HG02759 (cell line): ENCODE data around the gene HOXD10.

Experiments used
- ATAC-seq: cut with Tn5 transposase; IDR thresholded peaks from one replicate; pipeline ENCODE4 v1.9.1; 2021; ENCODE audit warnings: mild to moderate bottlenecking, moderate library complexity; ENCODE audit not compliant: unreplicated experiment

Gene HOXD10

DNA sequence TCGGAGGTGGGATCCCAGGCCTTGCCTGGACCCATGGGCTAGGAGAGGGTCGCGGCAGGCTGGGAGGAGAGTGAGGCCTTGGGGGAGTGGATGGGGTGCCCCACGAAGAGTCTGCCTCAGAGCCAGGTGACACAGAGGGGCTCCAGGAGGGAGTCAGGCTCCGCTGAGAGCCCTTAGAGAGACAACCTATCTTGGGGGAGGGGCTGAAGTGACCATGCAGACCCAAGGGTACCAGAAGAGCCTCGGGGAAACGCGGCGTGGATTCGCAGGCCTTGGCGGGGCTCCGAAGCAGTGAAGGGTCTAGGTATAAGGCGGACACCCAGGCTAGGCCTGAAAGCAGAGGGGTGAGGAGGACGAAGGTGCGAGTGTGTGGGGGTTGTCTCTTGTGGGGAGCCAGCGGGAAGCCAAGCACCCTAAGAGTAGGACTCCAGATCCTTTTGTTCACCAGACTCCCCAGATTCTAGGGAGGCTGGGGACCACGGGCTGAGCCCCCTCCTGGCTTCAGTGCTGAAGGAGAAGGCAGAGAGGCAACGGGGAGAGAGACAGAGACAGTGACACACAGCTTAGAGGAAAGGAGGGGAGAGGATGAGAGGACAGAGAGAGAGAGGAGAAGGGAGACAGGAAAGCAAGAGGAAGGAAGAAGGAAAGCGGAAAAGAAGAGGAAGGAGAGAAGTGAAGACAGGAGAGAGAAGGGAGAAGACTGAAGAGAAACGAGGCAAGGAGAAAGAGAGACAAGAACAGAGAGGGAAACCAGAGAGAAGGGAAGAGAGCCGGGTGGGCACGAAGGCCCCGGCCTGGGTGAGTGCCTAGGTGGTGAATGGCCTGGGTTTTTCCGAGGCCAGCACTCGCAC, 10.6 kb upstream of the HOXD10 start:
- ATAC-seq = no peak

DNA sequence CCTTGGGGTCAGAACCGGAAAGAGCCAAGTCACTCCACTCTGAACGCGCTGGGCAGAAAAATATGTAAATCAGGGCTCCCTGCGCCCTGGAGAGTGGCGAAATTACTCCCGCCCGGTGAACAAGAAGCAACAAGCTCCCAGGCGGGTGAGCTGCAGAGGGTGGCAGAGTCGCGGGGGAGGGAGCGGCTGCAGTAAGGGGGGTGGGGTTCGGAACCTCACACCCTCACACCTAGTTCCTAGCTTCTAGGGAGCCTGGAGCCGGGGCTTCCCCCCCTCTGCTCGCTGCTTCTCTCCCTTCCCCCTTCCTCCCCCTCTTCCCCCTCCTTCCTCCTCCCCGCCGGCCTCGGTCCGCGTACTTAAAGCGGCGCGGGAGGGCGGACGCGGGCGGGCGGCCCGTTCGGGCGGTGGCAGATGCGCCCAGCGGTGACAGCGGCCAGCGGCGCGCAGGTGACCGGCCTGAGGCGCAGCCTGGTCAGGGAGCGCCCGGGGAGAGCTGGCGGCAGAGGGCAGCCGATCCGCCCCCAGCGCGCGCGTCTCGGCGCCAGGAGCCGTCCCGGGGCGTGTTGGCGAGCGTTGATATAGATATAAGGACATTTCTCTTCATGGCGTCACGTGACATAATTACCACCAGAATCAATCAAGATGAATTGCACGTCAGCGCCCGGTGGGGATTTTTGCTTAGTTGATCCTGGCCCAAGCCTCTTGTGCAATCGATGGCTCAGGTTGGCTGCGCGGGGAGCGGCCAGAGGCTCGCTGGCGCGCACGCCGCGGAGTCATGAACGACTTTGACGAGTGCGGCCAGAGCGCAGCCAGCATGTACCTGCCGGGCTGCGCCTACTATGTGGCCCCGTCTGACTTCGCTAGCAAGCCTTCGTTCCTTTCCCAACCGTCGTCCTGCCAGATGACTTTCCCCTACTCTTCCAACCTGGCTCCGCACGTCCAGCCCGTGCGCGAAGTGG, 9.7 kb upstream of the HOXD10 start, which contains the start of gene HOXD11:
TSS of gene HOXD11 (plus strand) at position 700 of the 959 bp plus-strand sequence. CDS start at position 776, 76 bp downstream.
- ATAC-seq = no peak

DNA sequence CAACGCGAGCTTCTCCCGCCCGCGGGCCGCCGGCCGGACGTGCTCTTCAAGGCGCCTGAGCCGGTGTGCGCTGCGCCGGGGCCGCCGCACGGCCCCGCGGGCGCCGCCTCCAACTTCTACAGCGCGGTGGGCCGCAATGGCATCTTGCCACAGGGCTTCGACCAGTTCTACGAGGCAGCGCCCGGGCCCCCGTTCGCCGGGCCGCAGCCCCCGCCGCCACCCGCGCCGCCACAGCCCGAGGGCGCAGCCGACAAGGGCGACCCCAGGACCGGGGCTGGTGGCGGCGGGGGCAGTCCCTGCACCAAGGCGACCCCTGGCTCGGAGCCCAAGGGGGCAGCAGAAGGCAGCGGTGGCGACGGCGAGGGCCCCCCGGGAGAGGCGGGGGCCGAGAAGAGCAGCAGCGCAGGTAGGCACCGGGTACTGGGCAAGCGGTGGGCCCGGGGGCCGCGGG, 8.8 kb upstream of the HOXD10 start:
- ATAC-seq = no peak

DNA sequence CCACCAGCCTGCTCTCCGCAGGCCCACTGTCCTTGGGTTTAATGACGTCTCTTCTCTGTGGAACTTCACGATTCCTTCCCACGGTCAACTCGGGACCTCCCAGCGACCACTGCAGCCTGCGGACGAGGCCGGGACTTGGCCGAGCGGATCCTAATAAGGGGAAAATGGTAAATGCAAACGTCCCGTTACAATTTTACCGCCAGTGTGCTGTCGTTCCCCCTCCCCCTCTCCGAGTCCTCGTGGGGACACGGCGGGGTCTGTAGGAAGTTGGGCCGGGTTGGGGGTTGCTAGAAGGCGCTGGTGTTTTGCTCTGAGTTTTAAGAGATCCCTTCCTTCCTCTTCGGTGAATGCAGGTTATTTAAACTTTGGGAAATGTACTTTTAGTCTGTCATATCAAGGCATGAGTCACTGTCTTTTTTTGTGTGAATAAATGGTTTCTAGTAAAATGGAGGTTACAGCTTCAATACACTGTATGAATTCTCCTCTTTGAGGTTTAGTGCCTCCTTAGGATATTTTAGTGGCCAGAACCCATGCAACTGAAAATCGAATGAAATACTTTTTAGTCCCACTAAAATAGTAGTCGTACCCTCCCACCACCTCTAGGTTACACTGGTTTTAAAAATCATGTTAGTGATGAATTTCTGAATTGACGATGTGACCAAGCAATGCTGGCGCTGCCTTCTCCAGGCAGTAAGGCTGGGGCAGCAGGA, 7.2 kb upstream of the HOXD10 start:
- ATAC-seq = no peak

DNA sequence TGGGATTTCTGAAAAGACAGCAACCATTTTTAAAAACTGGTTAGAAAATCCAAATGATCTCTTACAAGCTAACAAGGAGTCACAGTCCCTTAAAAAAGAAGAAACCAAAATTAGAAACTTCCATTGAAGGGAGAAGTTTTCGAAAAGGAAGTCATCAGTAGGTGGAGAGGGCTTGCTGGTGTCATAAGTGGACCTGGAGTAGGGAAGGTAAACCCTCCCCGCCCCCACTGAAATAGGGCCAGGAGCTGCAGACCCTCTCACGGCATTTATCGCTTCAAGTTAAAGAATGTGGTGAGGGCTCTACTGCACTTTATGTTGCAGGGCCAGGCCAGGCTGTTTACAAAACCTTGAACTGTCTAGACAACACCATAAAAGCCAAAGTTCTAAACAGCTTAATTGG, 6.6 kb upstream of the HOXD10 start:
- ATAC-seq = no peak

DNA sequence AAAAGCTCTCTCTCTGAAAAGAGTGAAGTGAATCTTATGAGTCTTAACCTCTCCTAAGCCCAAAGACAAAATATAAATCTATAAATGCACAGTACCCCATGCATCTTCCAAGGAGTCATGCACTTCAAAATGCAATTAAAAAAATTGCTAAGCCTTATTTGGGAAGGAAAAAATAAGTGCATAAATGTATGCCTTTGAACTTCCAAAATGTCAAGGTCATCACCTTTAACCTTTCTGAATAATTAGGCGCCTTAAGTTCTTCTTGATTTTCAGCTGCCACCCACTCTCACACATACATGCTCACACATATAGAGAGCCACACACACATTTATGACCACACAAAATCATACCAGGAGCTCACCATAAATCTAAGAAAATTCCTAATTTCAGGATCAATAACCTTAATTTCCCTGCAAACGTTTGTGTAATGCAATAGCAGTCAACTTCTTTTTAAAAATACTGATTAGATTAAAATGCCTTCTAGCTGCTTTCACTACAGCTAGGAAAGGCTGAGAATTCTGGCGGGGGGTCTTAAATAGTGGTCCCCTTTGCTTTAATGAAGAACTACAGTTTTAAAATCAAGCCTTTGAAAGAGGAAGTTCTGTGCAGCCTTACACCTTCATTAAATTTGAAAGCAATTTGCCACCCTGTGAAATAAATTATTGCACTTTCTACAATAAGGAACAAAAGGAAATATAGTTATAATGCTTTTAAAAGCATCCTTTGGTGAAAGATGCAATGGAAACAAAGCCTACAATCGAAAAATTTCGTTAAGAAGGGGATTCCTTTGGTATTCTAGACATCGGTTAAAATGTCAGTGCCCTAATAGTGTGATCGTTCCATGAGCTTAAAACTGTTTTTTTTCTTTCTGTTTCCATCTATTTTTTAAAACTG, 5.9 kb upstream of the HOXD10 start:
- ATAC-seq = no peak

DNA sequence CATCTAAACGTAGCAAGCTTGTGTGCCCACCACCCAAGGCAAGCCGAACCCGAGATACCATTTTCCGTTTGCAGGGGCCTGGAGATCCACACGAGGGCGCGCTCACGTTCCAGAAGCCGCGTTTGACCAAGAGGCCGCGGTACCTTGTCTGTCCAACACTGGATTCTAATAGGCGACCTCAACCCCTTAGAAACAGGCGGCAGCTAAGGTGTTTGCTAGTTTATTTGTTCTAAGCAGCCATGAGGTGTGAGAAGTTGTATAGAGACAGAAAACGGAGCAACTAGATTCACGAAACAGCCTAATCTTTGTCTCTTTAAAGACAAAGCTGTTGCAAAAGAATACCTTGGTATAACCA, 5.3 kb upstream of the HOXD10 start:
- ATAC-seq = no peak

DNA sequence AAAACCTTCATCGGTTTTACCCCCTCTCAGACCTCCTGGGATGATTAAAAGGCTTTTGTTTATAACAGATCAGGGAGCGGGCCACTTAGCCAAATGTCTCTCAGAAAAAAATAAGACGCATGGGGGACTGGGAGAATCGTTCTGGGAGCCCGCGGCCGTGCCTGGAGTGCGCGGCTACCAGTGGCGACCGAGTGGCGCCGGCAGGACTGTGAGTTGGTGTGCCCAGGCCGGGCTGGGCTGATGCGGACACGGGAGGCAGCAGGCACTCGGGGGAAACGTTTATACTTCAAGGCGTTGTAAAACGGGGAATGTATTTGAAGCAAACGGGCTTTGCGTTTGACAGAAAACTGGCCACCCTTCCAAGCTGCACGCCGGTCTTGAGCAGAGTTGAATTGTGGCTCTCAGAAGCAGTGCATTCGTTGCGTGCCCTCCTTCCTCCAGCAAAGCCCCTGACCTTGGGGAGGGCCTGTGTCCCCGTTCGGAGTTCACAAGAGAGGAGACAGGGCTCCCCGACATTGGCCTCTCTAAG, 4.7 kb upstream of the HOXD10 start:
- no peak for ATAC-seq

DNA sequence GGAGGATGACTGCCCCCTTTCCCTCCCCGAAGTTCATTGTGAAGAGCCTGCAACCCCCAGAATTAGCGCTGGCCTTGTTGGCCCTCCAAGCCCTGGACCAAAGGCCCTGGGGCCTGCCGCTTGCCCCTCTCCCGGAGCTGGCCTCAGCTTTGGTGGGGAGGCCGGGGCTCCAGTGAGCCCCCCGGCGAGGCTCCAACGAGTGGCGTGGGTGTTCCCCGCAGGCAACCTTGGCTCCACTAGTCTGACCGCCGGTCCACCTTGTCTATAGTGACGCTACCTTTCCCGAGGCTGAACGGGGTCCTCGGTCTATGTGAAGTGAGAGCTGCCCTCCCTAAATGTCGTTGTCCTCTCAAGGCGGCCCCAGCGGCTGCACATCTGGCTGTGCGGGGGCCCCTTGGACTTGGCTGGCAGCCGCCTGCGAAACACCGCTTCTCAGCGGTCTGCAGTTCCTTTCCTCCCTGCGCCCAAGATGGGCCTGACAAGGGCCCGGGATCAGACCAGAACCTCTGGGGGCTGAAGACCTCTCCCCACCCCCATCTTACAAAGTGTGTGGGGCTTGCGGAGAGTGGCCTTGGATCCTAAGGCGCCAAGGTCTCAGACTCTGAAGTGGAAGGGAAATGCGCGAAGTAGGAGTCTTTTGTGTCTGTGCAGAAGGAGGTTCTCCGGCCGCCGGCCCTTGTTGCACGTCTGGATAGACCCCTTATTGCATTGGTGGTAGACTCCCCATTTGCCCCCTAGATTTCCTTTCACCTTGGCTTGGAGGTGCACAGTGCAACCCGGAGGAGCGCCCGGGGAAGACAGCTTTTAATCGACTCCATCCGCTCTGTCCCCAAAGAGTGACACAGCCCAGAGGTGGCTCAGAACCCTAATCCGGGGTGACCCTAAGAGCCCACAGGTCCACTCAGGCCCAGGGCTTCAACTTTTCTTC, 3.9 kb upstream of the HOXD10 start:
- no peak for ATAC-seq

DNA sequence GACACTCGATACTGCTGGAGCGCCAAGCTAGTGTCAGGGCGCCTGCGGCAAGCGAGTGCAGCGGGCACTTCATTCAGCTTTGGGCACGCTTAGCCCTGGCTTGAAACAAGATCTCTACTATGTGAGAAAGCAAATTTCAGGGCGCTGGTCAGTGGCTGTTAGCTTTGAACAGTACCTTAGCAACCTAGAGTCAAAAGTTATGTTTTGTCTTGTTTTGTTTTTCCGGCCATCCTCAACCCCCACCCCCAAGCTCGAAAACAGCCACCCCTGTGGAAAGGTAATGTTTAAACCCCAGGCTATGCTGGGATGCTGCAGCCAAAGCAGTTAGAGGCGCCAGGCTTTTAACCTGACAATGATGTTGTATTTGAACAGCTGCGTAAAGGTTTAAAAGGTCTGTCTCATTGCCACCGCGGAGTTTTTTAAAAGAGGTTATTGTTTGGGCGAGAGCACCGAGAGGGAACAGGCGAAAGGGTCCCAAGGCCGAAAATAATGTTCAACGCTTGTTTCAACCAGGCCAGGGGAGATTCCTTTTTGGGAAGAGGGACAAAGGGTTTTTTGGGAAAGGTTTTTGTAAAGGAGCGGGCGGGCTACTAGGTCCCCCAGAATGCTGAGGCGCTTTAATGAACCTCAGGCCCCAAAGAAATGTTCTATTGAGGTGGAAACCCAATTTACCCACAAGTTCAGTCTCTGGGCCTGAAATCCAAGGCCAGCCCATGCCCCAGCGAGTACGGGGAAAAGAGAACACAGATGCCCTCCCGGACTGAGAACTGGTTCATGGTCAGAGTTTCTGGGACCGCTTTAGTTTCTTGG, 2.3 kb upstream of the HOXD10 start:
- no peak for ATAC-seq

DNA sequence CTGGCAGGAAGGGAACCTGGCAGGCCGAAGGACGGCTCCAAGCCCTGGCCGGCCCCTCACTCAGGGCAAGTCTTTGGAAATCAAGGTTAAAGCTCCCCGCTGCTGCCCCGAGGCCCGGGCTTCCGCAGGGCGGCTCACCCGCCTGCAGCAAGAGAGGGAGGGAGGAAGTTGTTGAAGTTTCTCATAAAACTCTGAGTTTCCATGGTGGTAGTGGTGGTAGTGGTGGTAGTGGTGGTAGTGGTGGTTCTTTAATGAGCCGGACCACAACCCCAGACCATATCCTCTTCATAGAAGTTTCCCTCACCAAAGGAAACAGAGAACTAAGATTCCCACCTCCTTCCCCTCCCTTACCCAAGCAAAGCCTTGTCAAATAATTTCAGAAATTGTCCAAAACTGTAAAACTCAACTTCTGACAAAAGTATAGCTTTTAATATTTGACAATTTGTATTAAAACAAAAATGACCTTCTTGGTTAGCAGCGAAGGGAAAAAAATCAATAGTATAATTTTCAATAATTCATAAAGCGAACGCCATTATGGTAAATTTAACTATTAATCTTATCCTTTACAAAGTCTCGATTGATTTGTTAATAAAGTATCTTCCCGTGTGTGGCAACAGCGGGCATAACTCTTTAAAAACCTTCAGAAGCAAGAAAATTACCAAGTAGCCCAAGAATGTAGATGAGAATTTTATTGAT, 1.5 kb upstream of the HOXD10 start:
- ATAC-seq = no peak

DNA sequence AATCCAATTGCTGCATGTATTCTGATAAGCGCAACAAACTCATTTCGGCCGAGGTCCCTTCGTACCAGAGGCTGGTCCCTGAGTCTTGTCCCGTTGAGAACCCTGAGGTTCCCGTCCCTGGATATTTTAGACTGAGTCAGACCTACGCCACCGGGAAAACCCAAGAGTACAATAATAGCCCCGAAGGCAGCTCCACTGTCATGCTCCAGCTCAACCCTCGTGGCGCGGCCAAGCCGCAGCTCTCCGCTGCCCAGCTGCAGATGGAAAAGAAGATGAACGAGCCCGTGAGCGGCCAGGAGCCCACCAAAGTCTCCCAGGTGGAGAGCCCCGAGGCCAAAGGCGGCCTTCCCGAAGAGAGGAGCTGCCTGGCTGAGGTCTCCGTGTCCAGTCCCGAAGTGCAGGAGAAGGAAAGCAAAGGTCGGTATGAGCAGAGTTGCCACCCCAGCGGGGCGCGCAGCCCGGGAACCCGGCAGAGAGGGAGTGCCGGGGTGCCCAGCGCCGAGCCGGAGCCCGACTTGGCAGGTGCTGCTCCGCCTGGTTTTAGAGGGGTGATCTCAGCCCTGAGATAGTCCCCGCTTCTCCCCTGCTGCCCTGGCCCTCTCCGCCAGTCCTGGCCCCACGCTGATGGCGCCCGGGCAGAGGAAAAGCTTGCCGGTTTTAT, 714 bp downstream of the HOXD10 start:
- no peak for ATAC-seq

DNA sequence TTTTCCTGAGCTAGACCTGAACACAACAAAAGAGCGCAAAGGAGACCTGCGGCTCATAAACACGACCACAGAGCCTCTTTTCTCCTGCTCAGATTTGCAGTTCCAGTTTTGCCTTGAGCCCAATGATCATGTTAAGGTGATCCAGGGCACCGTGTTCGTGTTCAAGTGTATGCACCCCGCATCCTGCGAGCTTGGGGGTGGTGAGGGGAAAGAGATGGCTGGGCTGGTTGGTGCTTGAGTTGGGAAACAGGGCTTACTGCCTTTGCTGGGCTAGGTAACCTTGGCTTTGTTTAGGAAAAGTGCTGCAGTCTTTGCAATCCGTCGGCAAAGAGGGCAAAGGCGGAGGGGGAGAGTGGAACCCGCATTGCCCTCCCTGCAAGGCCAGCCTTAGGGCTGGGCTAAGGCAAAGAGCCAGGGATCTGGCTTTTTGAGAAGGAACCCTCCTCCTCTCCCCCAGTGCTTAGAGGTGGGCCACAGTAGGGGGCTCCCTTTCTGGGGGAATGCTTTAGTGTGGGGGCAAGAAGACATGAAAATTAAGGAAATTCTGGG, 1.3 kb downstream of the HOXD10 start:
- no peak for ATAC-seq

DNA sequence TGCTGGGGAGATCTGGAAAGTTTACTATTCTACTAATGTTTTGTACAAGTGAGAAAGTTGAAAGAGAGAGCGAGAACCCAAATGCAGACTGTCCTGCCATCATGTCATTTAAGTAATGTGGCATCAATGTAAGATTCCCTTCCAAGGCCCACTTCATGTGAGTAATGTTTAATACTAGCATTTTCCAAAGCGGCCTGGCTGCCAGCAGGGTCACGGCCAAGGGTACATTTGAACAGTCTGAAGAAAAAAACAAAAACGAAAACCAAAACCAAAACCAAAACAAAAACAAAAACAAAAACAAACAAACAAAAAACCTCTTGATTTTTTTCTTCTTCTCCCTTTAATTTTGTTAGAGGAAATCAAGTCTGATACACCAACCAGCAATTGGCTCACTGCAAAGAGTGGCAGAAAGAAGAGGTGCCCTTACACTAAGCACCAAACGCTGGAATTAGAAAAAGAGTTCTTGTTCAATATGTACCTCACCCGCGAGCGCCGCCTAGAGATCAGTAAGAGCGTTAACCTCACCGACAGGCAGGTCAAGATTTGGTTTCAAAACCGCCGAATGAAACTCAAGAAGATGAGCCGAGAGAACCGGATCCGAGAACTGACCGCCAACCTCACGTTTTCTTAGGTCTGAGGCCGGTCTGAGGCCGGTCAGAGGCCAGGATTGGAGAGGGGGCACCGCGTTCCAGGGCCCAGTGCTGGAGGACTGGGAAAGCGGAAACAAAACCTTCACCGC, 2.2 kb downstream of the HOXD10 start:
- no peak for ATAC-seq

DNA sequence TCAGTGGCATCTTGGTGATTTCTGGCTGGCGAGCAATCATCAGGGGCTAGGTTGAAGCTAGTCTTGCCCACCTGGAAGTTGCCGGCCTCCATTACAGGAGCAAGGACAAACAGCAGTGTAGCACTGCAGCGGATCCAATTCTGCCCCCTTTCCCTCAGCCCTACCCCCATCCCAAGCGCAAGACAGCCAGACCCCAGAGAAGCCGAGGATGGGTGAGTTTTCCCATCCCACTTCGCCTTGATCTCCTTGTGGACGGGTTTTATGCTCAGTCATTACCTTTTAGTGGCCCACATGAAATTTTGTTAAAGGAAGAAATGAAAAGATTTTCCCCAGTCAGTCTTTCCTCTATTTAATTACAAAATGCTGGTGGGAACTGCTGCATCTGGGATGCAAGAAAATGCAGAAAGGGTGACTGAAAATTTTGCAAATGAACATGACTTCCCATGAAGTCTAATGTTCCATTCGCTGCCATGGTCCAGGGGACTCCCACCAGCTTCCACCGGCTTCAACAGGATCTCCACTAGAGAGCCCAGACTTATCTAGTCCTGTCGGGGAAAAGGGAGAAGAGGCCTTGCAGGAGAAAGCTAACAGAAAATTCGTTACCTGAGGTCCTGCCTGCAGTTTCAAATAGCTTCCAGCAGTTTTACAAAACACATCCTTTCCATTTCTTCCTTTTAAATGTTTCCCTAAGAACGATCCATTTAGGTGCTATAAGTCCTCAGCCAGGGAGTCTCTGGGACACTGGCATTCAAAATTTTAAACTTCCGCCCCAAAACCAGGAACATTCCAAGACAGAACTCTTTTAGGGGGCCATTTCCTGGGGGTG, 4.0 kb downstream of the HOXD10 start:
- ATAC-seq = no peak
